ENCODE measurements around the gene UBE2J1.
"Not testable (repeated sequence)": the region's sequence is repeated elsewhere in the genome, so short reads cannot be mapped to it uniquely, and the experiment has no call there.

UBE2J1 gene

DNA sequence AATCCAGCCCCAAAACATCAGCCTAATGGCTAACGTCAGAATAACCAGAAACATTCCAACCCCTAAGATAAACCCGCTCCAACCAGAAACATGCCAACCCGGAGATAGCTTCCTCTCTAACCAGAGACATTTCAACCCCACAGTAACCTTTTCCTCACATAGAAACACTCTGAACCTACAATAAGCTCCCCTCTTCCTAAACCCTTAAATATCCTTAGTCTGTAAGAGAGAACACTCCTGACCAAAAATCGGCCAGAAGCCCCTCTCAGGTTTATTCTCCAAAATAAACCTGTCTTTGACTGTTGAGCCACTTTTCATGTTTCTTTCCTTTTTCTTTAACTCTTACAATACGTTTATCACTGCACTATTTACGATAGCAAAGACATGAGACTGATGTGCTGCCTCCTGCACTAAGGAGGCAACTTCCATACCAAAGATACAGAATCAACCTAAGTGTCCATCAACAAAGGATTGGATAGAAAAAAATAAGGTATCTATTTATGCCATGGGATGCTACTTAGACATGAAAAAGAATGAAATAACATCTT, 32.4 kb downstream of the UBE2J1 start:
- DNase-seq (ENCODE audit: low read depth), result no peak

DNA sequence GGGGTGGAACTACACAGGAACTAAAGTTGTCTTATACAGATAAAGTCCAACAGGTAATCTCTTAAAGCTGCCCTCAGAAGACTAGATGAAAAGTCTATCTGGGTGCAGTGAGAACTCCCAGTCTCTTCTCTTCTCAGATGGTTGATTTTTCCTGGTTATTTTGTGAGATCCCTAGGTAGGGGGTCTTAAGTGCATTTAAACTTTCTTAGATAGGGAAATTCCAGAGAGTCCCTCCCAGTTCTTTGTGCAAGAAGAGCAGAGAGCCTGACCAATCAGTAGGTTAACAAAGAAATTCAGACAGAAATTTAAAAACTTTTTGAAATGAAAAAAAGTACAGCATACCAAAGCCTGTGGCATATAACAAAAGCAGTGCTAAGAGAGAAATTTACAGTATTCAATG, 35.5 kb downstream of the UBE2J1 start:
- DNase-seq (ENCODE audit: low read depth), result no peak

DNA sequence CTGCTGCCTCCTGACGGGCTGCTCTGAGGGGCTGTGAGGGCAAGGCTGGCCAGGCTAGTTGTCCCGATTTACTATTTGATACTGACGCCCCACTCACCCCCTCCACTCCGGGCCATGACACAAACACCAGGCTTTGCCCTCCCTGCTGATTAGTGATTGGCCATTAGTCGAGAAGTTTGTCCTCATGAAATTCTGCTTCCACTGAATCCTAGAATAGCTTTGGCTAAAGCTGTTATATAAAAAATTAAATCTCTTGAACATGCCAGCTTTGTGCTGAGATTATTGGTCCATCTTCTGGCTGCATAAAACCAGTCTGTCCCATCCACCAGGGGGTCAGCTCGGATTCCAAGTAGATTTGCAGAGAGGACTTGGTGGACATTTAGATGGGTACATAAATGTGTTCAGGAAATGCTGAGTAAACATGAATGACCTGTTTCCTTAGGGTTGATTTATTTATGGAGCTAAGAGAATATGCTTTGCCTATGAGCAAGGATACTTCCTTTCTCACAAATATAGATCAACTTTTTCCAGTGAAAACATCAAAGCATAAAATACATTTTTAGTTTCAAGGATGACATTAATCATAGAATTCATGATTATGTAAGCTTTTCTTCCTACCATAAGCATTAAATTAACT, 37.2 kb downstream of the UBE2J1 start, which contains the start of gene GABRR2:
Gene GABRR2, minus strand, starts transcription at position 51 of the 637 bp plus-strand sequence. CDS start 134 bp downstream, outside the sequence.
- no peak for DNase-seq (ENCODE audit: low read depth)

DNA sequence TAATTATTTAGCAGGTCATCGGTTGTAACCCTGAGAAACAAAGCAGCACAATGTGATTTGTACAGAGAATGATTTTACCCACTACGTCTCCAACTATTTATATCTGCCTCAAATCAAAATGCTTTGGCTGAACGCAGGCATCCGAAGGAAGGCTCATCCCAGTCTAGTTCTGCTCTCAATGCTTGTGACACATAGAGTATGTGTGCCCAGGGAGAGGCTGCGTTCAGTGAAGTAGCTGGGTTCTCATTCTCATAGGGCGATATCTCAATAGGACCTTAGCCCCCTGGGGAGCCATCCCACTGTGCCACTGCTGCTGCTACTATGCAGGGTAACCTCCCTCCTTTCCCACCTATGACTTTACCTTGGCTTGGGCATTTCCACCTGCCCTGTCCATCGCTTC, 37.8 kb downstream of the UBE2J1 start:
- DNase-seq (ENCODE audit: low read depth), result no peak

DNA sequence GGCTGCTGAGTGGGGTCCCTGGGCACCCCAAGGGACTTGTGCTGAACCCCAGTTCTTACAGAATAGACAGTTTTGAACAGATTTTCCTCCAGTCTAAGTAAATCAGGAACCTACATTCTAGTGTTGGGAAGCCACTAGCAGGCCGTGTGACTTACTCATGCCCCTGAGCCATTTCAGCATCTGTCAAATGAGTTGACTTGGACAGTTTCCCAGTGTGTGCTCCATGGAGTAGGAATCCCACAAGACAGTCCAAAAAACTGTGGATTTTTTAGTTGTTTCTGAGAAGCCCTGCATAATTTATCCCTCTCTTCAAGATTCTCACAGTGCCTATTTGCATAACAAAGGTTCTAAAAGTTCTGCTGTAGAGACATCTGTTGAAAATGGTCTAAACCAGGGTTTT, 39.5 kb downstream of the UBE2J1 start:
- DNase-seq (ENCODE audit: low read depth), result no peak

DNA sequence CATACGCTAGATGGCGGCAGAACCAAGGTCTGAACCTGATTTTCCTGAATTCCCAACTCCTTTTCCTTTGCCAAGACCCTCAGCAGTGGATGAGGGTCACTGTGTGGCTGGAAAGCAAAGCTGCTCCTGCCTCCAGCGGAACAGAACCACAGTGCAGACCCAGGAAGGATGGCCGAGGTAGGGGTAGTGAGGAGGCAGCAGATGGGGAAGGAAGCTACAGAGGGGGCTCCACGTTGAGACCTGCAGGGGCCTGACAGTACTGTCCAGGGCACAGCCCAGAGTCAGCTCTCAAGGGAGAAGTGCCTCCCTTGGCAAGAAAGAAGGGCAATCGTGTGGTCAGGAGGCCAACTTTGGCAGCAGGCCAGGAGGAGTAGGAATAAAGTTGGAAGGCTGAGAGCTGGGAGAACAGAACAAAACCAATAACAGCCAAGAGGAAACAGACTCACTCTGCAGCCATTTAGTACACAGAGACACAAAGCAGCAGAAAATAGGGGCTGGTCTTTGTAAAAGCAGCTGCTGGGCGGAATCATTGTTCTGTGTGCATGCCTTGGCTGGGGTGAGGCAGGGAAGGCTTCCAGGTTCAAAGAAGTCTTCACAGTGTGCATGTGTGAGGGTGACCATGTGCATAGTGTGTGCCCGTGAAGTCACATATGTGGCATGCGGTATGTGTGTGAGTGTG, 40.5 kb downstream of the UBE2J1 start:
- no peak for DNase-seq (ENCODE audit: low read depth)

DNA sequence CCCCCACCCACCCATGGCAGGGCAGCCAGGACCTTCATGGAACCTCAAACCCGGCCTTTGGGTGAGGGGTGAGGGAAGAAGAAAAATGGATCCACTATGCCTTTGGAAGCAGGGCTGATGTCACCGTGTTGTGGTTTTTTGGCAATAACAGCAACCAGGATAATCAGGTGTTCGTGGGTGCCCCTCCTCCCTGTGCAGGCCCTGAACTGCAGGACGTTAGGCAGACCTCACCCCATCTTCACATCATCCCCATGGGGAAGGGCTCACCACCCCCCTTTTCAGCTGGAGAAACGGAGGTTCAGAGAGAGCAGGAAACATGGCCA, 41.0 kb downstream of the UBE2J1 start:
- DNase-seq (ENCODE audit: low read depth), result no peak

DNA sequence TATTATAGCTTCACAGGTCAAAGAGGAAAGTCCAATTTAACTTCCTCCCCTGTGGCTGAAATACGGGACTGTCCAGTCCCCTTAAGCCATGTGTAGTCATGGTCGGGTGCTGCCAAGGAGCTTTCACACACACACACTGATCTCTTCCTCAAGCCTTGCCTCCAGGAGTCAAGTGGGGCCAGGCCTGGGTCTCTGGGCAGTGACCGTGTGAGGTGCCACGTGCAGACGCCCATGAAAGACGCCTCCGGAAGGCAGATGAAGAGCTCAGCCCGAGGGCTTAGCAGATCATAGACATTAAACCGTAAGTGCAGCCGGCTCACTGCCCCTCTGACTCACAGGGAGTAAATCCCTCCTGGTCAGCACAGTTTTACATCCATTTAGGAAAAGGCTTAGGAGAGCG, 41.6 kb downstream of the UBE2J1 start:
- DNase-seq (ENCODE audit: low read depth), result no peak

DNA sequence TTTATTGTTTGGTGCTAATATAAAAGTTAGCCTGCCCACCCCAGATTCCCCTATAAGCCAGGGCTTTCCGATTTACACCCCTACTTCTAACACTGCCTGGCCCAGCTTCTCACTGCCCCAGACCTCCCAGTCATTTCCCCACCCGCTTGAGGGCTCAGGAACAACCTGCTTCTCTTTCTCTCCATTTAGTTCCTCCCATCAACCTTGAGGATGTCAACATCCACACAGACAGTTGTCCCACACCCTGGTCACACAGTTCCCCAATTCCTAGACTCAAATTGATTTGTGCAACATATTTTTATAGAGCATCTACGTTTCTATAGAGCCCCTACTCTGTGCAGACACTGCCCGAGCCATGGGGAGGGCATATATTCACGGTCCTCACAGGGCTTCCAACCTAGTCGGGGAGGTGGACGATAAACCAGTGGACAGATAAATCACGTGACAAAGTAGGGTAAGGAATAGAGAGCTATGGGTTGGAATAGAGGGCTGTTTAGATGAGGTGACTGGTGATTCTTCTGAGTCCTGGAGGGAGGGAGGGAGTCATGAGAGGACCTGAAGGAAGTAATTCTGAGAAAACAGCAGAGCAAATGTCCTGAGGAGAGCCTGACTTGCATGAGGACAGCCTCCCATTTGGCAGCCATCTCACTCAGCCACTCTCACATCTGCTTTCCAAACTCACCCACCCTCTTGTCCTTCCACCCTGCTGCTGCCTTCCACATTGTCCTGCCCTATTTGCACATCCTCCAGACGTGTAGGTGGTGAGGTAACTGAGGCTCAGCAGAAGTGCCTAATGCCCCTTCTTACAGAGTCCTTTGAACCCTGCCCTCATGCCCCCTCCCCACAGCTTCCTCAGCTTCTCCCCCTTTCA, 43.8 kb downstream of the UBE2J1 start:
- DNase-seq (ENCODE audit: low read depth), result no peak

DNA sequence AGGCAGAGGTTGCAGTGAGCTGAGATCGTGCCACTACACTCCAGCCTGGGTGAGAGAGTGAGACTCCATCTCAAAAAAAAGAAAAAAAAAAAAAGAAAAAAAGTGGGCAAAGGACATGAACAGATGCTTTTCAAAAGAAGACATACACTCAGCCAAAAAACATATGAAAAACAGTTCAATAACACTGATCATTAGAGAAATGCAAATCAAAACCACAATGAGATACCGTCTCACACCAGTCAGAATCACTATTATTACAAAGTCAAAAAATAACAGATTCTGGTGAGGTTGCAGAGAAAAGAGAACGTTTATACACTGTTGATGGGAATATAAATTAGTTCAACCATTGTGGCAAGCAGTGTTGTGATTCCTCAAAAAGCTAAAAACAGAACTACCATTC, 48.0 kb downstream of the UBE2J1 start:
- not testable (repeated sequence) for DNase-seq (ENCODE audit: low read depth)

DNA sequence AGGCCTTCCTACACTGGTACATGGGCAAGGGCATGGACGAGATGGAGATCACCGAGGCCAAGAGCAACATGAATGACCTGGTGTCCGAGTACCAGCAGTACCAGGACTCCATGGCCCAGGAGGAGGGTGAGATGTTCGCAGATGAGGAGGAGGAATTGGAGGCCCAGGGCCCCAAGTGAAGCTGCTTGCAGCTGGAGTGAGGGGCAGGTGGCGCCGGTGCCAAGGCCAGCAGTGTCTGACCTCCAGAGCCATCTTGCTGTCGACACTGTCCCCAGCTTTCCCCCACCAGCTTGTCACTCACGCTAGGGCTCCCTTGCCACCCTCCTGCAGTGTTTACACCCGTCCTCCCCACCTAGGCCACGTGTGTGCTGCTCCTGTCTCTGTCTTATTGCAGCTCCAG, 49.6 kb downstream of the UBE2J1 start:
- DNase-seq (ENCODE audit: low read depth), result no peak

DNA sequence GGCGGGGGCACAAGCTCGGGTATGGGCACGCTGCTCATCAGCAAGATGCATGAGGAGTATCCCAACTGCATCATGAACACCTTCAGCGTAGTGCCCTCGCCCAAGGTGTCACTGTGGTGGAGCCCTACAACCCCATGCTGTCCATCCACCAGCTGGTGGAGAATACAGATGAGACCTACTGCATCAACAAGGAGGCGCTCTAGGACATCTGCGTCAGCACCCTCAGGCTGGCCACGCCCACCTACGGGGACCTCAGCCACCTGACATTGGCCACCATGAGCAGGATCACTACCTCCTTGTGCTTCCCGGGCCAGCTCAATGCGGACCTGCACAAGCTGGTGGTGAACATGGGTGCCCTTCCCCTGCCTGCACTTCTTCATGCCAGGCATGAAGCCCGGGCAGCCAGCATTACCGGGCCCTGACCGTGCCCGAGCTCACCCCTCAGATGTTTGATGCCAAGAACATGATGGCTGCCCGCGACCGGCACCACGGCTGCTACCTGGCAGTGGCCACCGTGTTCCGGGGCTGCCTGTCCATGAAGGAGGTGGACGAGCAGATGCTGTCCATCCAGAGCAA, 50.2 kb downstream of the UBE2J1 start:
- no peak for DNase-seq (ENCODE audit: low read depth)

DNA sequence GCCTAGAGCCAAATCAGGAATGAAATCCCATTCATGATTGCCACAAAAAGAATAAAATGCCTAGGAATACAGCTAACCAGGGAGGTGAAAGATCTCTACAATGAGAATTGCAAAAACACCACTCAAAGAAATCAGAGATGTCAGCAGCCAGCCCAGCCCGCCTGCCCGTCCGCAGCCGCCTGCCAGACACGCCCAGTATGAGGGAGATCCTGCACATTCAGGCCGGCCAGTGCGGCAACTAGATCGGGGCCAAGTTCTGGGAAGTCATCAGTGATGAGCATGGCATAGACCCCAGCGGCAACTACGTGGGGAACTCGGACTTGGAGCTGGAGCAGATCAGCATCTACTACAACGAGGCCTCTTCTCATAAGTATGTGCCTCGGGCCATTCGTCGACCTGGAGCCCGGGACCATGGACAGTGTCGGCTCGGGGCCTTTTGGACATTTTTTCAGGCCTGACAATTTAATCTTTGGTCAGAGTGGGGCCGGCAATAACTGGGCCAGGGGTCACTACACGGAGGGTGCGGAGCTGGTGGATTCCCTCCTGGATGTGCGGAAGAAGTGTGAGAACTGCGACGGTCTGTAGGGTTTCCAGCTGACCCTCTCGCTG, 50.8 kb downstream of the UBE2J1 start:
- DNase-seq (ENCODE audit: low read depth), result no peak

DNA sequence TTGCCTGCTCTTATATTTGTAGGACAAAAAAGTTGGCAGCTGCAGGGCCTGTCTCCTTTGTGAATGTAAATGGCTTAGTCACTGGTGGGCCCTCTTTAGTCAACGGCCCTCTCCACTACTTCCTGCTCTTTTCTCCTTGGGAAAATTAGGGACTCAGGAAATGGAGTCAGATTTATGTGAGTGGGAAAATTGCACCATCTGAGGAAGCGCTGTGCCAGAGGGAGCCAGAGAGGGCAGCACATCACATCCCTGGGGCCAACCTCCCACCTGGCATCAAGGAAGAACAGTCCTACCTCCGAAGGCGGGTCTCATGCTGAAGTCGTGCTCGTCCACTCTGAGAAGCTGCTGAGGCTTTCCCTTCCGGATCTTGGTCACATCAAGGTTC, 53.1 kb downstream of the UBE2J1 start:
- no peak for DNase-seq (ENCODE audit: low read depth)

DNA sequence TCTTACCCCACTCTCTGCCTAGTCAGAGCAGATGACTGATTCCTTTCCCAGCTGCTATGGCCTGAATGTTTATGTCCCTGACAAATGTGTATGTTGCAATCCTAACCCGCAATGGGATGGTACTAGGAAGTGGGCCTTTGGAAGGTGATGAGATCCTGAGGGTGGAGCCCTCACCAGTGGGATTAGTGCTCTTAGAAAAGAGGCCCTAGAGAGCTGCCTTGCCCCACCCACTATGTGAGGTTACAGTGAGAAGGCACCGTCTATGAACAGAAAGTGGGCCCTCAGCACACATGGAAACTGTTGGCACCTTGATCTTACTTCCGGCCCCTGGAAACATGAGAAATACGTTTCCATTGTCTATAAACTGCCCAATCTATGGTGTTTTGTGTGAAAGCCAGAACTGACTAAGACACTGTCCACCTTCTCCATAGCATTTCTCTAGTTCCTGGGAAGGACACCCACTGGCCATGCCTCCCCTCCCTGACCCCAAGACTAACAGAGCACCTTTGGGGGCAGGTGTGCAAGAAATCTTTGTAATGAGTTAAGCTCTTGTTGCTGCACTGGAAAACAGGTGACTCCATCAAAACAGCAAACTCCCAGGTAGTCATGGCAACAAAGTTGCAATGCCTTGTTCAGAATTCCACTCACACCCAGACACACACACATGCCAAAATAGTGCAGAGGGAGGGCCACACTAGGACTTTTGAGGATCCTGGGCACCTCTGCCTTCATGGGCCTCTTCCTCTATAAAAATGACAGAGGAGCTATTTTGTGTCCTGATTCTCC, 53.6 kb downstream of the UBE2J1 start:
- DNase-seq (ENCODE audit: low read depth), result no peak

DNA sequence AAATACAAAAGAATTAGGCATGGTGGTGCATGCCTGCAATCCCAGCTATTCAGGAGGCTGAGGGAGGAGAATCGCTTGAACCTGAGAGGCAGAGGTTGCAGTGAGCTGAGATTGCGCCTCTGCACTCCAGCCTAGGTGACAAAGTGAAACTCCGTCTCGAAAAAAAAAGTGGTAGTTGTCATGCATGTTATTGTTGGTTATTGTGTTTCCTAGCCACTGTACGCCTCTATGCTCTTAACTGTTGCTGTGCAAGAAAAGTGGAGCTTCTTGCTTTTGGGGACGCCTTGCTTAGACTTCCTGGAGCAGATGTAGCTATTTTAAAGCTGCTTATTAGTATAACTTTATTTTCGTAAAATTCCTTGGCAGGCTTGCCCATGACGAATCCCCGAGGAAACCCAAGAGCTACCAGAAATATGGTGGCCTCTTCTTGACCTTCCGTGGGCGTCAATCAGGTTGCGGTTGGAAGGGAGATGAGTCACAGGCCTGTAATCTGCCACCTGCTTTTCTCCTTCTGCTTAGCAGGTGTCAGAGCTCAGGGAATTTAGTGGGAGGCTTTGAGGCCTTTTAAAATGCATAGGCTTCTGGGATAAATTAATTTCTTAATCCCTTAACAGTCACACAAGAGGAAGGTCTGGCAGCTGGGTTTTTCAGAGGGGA, 54.7 kb downstream of the UBE2J1 start:
- DNase-seq (ENCODE audit: low read depth), result peak; percentile 50

DNA sequence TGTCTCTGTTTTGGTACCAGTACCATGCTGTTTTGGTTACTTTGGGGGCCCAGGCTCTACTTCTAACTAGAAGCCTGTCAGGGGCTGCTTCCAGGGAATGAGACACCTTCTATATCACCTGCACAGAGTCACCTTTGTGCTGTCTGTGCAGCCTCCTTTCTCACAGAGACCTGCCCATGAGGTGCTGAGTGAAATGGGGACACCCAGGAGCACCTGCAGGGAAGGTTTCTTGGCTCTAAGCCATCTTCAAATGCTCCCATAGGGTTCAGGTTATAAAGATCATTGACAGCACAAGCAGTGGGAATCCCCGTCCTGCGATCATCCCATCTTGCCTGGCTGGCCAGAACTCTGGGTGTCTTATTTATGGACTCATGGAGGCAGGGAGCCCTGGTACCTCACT, 56.5 kb downstream of the UBE2J1 start:
- DNase-seq (ENCODE audit: low read depth), result no peak

DNA sequence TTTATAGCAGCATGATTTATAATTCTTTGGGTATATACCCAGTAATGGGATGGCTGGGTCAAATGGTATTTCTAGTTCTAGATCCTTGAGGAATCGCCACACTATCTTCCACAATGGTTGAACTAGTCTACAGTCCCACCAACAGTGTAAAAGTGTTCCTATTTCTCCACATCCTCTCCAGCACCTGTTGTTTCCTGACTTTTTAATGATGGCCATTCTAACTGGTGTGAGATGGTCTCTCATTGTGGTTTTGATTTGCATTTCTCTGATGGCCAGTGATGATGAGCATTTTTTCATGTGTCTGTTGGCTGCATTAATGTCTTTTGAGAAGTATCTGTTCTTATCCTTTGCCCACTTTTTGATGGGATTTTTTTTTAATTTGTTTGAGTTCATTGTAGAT, 57.4 kb downstream of the UBE2J1 start:
- DNase-seq (ENCODE audit: low read depth), result not testable (repeated sequence)

DNA sequence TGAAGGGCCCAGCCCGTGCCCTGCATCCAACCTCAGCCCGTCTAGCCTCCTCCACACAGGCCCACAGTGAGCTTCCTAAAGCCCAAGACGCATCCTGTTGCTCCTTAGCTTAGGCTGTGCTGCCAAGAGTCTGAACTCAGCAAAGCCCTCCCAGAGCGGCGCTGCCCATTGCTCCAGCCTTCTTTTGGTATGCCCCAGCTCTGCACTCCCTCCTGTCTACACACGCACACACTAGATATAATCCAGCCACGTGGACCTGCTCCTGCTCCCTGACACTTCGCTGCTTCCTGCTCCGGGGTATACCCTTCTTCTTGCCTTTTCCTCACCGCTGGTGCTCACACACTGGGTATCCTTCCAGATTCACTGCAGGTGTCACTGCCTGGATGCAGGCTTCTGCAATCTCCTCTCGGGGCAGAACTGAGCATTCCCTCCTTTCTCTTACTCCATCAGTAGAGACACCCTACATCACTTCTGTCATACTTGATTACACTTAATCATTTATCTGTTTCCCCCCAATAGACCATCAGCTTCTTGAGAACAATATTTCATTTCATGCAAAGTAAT, 61.2 kb downstream of the UBE2J1 start:
- DNase-seq (ENCODE audit: low read depth), result no peak

DNA sequence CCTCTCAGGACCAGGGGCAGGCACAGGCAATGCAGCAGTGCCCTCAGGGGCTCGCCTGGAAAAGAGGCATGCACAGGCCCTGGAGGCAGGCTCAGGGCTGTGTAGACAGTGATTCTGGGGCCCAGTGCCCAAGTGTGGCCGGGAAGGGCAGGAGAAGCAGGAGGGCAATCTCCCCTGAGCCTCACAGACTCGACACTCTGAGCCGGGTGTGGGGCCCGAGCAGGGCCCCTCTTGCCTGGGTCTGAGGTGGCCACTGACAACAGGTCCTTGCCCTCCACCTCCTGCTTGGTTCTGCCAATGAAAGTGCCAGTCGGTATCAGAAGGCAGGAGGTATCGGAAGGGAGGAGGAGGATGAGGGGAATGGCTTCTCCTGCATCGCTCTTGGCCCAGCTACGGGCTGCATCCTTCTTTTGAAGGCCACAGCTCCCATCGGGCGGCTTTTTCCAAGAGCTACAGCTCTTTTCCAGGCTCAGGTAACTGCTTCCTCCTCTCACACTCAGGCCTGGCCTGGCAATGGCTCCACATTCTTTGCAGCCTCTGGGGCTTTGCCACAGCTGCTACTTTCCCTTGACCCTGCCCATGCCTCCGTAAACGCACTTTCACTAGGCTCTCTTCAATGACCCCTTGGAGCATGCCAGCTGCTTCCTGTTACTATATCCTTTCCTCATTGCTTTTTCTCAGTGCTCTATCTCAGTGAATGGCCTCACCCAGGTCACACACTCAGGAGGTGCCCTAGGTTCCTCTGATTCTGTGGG, 61.9 kb downstream of the UBE2J1 start:
- no peak for DNase-seq (ENCODE audit: low read depth)
